DOHH2 (cell line): Measurements from ENCODE around the gene CHD3.

ENCODE experiments used
- EZH2phosphoT487 ChIP-seq: fragments of 200-600 bp; sonication (generic); IDR thresholded peaks from 2 replicates; pipeline ENCODE4 v1.6.1; 2017; ENCODE audit warnings: borderline replicate concordance, mild to moderate bottlenecking, antibody characterized with exemption, low read length, moderate library complexity, mixed read lengths
- TF ChIP-seq, protein P1 (sequence below): fragments of 200-600 bp; sonication (generic); IDR thresholded peaks from one replicate; pipeline ENCODE4 v1.5.1; 2014; ENCODE audit warnings: antibody characterized with exemption, mild to moderate bottlenecking, low read depth, low read length; ENCODE audit not compliant: poor library complexity, severe bottlenecking

DNA sequence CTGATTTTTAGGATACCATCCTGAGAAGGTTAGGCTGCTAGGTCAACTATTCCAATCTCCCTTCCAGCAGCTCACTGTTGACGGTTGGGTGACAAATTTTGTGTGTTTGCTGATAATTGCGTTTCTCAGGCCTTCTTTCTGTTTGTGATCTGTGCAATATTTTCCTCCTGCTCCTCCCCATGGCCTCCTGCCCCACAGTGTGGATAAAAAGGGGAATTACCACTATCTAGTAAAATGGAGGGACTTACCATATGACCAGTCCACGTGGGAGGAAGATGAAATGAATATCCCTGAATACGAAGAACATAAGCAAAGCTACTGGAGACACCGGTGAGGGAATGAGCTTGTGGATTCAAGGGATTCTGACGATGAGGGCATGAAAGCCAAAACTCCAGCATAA is 9.2 kb downstream of the CHD3 start:
- no peak for TF ChIP-seq EZH2phosphoT487
- TF ChIP-seq, protein P1, sequence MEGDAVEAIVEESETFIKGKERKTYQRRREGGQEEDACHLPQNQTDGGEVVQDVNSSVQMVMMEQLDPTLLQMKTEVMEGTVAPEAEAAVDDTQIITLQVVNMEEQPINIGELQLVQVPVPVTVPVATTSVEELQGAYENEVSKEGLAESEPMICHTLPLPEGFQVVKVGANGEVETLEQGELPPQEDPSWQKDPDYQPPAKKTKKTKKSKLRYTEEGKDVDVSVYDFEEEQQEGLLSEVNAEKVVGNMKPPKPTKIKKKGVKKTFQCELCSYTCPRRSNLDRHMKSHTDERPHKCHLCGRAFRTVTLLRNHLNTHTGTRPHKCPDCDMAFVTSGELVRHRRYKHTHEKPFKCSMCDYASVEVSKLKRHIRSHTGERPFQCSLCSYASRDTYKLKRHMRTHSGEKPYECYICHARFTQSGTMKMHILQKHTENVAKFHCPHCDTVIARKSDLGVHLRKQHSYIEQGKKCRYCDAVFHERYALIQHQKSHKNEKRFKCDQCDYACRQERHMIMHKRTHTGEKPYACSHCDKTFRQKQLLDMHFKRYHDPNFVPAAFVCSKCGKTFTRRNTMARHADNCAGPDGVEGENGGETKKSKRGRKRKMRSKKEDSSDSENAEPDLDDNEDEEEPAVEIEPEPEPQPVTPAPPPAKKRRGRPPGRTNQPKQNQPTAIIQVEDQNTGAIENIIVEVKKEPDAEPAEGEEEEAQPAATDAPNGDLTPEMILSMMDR = peak; percentile 50
